Measurements from ENCODE around the gene LGR6.

LGR6 gene

DNA sequence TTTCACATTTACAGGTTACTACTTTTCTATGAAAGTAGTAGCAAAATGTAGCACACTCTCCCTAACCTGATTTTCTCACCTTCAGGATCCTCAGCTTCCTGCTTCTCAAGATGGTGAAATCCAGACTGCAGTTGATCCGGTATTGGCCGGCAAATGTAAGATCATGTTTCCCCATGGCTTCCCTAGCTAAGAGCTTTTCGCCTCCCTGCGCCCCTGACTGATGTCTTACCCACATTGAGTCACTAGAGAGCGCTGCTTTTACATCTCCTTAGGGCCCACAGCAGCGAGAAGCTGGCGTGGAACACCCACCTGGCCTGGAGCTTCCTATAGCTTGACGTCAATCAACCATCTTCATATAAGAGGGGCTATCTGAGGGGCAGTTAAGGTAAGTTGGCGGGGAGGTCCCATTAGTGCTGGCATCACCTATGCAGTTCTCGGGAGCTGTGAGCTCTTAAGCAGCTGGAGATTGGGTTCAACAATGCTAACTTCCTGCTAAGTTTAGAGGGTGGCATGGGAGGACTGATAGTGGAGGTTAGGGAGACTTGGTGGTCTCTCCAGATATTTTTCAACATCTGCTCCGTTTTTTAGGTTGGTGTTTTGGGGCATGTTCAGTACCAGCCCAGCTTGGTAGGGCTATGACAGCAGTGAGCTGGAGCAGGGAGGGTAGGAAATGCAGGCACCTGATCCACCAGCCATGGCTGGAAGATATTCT lies 38.7 kb upstream of the LGR6 start:
- TF ChIP-seq CTCF (IDR thresholded peaks at IDR 0.05; ENCODE audit: low read depth, low read length), result peak; percentile 32; the same call in 1 of the 2 replicates
- H3K4me3 ChIP-seq (ENCODE audit: low read depth, low read length), result no peak overlapping the region

- H3K4me3 ChIP-seq (ENCODE audit: low read depth, low read length), result no peak overlapping the region
- TF ChIP-seq CTCF (IDR thresholded peaks at IDR 0.05; ENCODE audit: low read depth, low read length), result no peak
Observed at GRCh38 chr1:202155478-202156021, 38.0 kb upstream of the LGR6 start.

- no peak for TF ChIP-seq CTCF (IDR thresholded peaks at IDR 0.05; ENCODE audit: low read depth, low read length)
- no peak overlapping the region for H3K4me3 ChIP-seq (ENCODE audit: low read depth, low read length)
Observed at GRCh38 chr1:202156590-202156989, 37.0 kb upstream of the LGR6 start.

DNA sequence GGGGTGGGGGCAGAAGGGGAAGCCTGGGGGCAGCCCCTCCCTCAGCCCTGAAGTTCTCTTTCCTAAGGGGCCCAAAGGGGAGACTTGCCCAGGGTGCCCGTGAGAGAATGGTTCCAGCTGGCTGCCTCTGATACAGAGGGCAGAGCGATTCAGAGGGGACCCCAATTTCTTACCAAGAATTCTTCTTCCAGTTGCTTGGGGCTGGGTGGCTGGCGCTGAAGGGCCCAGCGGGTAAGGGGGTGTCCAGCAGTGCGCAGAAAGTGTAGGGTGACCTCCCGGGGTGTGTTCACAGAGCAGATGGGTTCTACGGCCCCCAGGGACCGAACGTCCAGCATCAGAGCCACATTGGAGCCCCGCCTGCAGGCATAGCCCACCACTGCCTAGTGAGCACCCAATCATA lies 35.7 kb upstream of the LGR6 start:
- TF ChIP-seq CTCF (IDR thresholded peaks at IDR 0.05; ENCODE audit: low read depth, low read length), result no peak
- no peak overlapping the region for H3K4me3 ChIP-seq (ENCODE audit: low read depth, low read length)

DNA sequence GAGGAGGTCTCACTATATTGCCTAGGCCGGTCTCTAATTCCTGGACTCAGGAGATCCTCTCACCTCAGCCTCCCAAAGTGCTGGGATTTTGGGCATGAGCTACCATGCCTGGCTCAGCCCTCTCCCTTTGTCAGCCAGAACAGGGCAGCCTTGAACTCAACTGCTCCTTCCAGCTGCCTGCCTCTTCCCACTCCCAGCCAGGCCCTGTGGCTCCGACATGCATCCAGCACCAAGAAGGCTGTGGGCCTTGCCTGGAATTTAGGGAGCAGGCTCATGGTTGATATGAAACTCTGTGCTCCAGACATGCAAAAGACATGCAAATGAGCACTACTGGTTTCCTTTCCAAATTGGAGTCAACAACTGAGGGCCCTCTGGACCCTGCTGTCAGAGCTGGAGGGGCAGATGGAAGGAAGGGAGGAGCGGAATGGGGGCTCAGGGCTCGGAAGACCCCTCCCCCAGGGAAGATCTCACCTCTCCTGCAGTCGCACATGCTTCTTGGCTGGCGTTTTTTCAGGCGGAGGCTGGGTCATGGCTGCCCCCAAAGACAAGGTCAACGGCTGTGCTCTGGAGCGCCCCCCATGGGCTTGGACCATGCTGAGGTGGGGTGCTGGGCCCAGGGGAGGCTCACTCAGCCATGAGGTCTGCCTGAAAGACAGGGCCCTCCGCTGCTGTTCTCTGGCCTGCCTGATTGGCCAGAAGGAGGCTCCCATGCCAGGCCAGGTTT lies 34.6 kb upstream of the LGR6 start:
- no peak for TF ChIP-seq CTCF (IDR thresholded peaks at IDR 0.05; ENCODE audit: low read depth, low read length)
- H3K4me3 ChIP-seq (ENCODE audit: low read depth, low read length), result no peak overlapping the region

DNA sequence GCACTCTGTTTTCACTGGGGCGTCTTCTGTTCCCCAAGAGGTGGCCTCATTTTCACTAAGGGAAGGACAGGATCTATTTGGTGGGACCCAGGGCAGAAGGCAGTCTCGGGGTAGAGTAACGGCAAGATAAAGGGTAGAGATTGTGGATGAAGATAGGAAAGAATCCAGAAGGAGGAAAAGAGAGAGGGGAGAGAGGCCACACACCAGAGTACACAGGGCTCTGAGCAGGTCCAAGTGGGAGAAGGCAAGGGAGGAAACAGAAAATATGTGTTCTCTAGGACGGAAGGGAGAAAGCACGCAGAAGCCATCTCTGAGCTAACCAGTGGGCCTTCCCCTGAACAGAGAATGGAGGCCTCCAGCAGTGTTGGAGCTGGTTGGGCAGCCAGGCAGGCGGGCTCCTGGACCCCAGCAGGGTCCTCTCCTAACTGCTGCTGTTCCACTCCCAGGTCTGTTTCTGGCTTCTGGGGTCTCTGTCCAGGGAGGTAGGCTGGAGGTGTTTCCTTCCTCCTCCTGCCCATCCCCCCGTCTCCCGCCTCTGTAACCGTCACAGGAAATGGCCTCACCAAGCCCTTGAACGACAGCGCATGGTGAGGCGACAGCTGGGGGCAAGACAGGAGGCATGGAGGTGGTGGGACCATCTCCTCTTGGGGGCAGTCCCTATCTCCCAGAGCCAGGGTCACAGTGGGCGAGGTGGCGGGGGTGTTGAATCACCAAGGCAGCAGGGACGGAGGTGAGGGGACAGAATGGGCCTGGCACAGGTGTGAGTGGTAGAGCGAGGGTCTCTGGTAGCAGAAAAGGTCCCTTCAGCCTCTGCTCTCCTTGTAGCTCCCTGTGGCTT lies 33.8 kb upstream of the LGR6 start:
- H3K4me3 ChIP-seq (ENCODE audit: low read depth, low read length), result no peak overlapping the region
- TF ChIP-seq CTCF (IDR thresholded peaks at IDR 0.05; ENCODE audit: low read depth, low read length), result no peak

All from WI38 (cell line).